Stimulated activated CD4-positive, alpha-beta T cell treated with anti-CD3 and anti-CD28 coated beads, TNF-alpha, amount 100 ng/mL, for 1 hour (primary cell): ENCODE data around the gene CPNE4.

ENCODE experiments used
- DNase-seq, 3 donors: peaks; one replicate each; pipeline ENCODE4 v3.0.0-alpha.2; 2020; ENCODE audit warnings: low read depth in 3 of 3, low spot score in 1 of 3

CPNE4 gene

GRCh38 chr3:131803113-131803512 lies 231.7 kb downstream of the CPNE4 start:
- DNase-seq, result no peak

GRCh38 chr3:131802029-131802428 lies 232.8 kb downstream of the CPNE4 start:
- no peak for DNase-seq

- no peak for DNase-seq
These were observed 233.2 kb downstream of the CPNE4 start for GRCh38 chr3:131801566-131801965.

- DNase-seq, result no peak
These were observed 237.0 kb downstream of the CPNE4 start for GRCh38 chr3:131797776-131798175.

- DNase-seq, result no peak
These were observed 238.1 kb downstream of the CPNE4 start for GRCh38 chr3:131796558-131797198.

GRCh38 chr3:131796111-131796510 lies 238.7 kb downstream of the CPNE4 start:
- DNase-seq, result no peak

- DNase-seq, result no peak
These were observed 239.3 kb downstream of the CPNE4 start for GRCh38 chr3:131795390-131796090.

GRCh38 chr3:131794766-131795388 lies 239.9 kb downstream of the CPNE4 start:
- DNase-seq, result no peak

- no peak for DNase-seq
These were observed 240.9 kb downstream of the CPNE4 start for GRCh38 chr3:131793870-131794269.

- DNase-seq, result no peak
These were observed 245.6 kb downstream of the CPNE4 start for GRCh38 chr3:131789188-131789587.

GRCh38 chr3:131786386-131786785 lies 248.4 kb downstream of the CPNE4 start:
- DNase-seq, result no peak

- DNase-seq, result no peak
These were observed 252.1 kb downstream of the CPNE4 start for GRCh38 chr3:131782751-131783150.

GRCh38 chr3:131778526-131778925 lies 256.3 kb downstream of the CPNE4 start:
- DNase-seq, result no peak

- DNase-seq, result no peak
These were observed 259.2 kb downstream of the CPNE4 start for GRCh38 chr3:131775650-131776049.

GRCh38 chr3:131772269-131773026 lies 262.4 kb downstream of the CPNE4 start:
- DNase-seq, result no peak

GRCh38 chr3:131762981-131763564 lies 271.7 kb downstream of the CPNE4 start:
- no peak for DNase-seq

GRCh38 chr3:131756405-131756804 lies 278.4 kb downstream of the CPNE4 start:
- DNase-seq, result no peak

- no peak for DNase-seq
These were observed 279.4 kb downstream of the CPNE4 start for GRCh38 chr3:131755380-131755779.

GRCh38 chr3:131750256-131750655 lies 284.6 kb downstream of the CPNE4 start:
- no peak for DNase-seq

GRCh38 chr3:131749826-131750225 lies 285.0 kb downstream of the CPNE4 start:
- DNase-seq, result no peak

GRCh38 chr3:131747466-131747865 lies 287.3 kb downstream of the CPNE4 start:
- no peak for DNase-seq
